NCI-H510A treated with DMSO at 0.1 percent for 48 hours (cell line): Measurements from ENCODE around the gene PDE8A.
"Not testable (repeated sequence)": the region's sequence is repeated elsewhere in the genome, so short reads cannot be mapped to it uniquely, and the experiment has no call there.

ENCODE experiments used
- DNase-seq: peaks from one replicate; lab custom pipeline; 2025; lab: John Stamatoyannopoulos, UW

Gene PDE8A

GRCh38 chr15:84991014-84991712 lies 9.5 kb downstream of the PDE8A start:
- DNase-seq: no peak

DNA sequence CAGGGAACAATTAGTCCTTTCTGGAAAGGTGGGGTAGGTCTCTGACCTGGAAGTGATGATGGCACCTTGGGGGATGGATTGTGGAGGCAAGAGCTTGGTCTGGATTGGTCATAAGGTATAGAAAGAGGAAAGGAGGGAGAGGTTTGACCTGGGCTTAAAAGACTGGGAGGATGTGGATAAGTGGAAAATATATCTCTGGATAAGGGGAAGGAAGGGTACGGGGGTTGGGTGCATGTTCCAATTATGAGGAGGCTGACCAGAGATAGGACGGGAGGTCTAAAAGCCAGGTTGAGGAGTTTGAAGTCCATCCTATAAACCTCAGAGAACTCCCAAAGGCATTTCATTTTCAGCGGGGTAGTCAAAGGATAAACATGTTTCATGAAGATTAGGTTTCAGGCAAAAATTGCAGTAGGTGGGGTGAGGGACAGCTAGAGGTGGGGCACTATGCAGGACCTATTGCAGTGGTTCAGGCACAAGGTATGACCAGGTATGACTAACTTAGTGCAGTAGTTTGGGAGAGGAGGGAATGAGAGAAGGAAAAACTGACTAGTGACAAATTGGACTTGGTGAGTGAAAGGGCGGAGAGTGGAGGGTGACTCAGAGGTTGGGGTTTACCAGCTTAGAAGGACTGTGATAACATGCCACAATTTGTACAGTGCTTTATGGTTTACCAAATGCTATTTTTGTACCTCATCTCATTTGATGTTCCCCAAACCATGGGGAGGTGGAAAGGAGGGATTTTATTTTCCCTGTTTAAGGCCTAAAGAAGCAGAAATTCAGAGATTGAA lies 10.7 kb downstream of the PDE8A start:
- no peak for DNase-seq

GRCh38 chr15:84996055-84996454 lies 14.4 kb downstream of the PDE8A start:
- no peak for DNase-seq

DNA sequence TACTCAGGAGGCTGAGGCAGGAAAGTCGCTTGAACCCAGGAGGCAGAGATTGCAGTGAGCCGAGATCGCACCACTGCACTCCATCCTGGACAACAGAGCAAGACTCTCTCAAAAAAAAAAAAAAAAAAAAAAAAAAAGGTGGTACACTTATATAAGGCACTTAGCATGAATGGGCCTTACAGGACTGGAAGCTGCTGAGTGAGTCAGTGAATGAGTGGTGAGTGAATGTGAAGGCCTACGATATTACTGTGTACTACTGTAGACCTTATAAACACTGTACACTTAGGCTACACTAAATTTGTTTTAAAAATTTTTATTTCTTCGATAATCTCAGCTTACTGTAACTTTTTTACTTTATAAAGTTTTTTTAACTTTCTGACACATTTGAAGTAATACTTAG lies 15.1 kb downstream of the PDE8A start:
- not testable (repeated sequence) for DNase-seq

DNA sequence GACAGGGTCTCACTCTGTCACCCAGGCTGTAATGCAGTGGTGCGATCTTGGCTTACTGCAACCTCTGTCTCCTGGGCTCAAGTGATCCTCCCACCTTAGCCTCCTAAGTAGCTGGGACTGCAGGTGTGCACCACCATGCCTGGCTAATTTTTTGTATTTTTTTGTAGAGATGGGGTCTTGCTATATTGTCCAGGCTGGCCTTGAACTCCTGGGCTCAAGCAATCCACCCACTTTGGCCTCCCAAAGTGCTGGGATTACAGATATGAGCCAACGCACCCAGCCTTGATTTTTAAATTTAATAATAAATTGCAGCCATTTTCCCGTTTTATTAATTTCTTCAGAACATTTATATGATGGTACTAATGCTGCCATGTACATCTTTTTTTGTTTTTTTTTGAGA lies 15.6 kb downstream of the PDE8A start:
- DNase-seq: not testable (repeated sequence)

DNA sequence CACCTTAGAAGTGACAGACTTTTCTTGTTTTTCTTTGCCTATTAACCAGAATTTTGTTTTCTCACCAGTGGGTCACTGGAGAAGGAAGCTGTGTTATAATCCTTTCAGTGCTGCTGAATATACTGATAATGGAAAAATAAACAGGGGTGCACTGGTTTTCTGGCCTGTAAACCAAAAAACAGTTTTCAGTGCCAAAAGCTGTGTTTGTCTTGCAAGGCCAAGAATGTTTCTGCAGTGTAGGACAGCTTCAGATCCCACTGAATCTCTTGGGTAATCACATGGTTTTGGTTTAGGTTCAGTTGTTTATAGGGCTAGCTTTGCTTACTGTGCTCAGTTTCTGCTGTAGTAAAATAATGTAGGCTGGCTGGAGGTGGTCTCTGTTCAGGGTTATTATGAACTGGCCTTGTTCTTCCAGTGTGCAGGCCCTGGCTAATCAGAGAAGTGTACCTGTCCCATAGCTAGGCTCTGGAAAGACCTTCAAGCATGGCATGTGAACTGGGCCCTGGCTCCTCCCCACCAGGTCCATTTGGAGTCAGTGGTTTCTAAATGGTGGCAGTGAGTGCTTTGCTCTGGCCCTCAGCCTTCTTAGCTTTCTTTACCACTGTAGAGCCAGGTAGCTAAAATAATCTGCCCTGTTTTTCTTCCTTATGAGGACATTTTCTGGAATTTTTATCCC lies 18.7 kb downstream of the PDE8A start:
- no peak for DNase-seq

- no peak for DNase-seq
These were observed 19.3 kb downstream of the PDE8A start for GRCh38 chr15:85000937-85001336.

DNA sequence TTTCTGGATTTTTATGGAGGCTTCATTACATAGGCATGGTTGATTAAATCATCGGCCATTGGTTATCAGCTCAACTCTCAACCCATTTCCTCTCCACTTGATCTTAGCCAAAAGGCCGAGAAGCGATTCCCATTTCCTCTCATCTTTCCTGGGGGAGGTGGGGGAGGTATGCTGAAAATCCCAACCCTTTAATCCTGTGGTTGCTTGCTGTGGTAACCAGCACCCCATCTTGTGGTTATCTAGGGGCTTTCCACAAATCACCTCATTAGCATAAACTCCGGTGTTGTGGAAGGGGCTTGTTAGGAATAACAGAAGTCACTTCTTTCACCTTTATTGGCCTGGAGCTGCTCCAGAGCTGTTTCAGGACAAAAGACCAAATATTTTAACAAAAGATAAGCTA lies 20.9 kb downstream of the PDE8A start:
- DNase-seq: no peak

DNA sequence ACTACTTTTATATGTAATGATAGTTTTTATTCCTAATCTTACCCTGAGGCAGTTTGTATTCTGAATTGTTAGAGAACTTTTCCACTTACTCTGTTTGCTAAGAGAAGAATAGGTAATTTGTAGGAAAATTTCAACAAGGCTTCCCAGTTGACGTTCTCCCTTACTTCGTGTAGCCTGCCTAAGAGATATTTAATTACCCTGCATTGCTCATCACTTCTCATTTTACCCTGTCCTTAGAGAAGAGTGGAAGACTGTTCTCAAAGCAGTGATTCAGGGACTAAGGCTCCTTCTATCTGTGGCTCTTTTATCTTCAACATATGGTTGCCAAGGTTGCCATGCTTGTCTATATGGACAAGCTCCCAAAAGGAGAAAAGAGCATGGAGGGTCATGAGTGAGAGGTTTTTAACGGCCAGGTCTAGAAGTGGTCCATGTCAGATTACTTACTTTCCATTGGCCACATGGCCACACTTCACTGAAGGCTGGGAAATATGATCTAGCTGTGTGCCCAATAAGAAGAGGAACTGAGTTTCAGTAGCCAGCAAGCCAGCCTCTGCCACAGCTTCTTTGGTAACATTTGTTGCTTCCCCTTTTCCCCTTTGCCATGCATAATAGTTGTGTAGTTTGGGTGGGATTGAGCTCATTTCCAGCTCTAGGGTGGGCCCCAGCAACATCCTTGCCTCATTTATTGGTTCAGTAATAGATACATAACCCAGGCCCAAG lies 22.1 kb downstream of the PDE8A start:
- peak; percentile 5 for DNase-seq

DNA sequence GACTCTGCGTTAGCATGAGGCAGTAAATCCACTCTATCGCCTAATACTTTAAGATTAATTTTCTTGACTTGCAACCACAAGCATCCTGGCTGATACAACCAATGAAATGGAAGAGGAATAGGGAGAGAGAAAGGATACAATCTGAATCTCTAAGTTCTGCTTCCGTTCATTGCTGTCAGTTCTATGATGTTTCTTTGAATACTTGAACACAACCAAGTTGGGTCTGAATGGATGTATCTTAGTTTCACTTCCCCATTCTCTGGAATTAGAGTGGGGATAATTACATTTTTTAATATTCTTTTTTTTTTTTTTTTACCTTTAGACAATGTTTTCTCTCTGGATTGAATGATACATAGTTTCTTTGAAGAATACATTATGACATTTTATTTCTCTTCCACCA lies 22.9 kb downstream of the PDE8A start:
- DNase-seq: no peak

- no peak for DNase-seq
These were observed 23.7 kb downstream of the PDE8A start for GRCh38 chr15:85005319-85005718.

DNA sequence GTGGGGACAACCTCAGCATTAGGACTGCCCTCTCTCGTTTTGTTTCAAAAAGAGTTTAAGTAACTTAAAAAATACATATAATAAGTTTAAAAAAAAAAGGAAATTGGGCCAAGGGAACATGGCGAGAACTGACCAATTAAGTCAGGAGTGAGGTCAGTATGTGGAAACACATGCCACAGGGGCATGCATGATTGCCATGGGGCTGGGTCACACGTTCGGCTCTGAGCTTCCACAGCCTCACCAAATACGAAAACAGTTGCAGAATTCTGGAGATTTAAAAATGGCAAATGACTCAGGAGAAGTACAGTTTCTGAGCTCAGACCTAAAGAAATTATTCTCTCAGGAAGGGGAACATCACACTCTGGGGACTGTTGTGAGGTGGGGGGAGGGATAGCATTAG lies 24.1 kb downstream of the PDE8A start:
- DNase-seq: no peak

- DNase-seq: no peak
These were observed 24.5 kb downstream of the PDE8A start for GRCh38 chr15:85006201-85006600.

- no peak for DNase-seq
These were observed 25.0 kb downstream of the PDE8A start for GRCh38 chr15:85006655-85007054.

DNA sequence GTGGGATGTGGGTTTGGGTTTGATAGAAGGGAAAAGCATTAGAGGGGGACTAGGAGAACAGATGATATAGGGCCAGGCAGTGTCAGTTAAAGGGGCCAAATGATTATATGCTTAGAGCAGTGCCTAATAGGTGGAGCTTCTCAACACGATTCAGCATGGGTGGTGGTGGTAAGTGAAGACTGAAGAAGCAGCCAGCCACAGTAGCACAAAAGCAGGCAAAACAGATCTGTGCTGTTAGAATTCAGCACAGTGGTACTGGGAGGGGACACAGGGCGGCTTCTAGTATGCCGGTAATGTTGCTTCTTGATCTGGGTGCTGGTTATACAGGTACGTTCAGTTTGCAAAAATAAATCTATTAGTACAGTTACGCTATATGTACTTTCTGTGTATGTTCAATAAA lies 25.5 kb downstream of the PDE8A start:
- no peak for DNase-seq

GRCh38 chr15:85007741-85008397 lies 26.2 kb downstream of the PDE8A start:
- no peak for DNase-seq

- DNase-seq: no peak
These were observed 27.0 kb downstream of the PDE8A start for GRCh38 chr15:85008474-85009260.

DNA sequence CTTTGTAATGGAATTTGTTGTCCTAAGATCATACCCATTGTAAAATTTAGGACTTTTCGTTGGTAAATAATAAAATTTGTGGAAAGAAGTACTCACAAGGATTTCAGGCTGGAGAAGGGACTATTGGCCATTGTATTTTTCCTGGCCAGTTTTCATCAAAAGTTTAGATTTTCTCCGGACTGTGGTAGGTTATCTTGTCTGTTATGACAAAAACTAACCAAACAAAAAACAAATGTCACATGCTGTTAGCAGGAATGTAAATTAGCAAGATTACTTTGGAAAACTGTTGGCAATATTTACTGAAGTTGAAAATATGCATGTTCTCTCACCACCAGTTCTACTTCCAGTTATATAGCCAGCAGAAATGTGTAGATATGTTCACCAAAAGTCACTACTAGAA lies 27.8 kb downstream of the PDE8A start:
- no peak for DNase-seq

- DNase-seq: no peak
These were observed 28.4 kb downstream of the PDE8A start for GRCh38 chr15:85010071-85010385.

GRCh38 chr15:85010386-85011159 lies 28.9 kb downstream of the PDE8A start:
- DNase-seq: no peak
